ENCODE measurements around the gene NCS1. TPM values are rescaled to one million over a fixed set of nuclear protein-coding genes. Genes with fewer than 3 reads are reported as not detected.

Gene NCS1
- total and polyA plus RNA-seq, 2 of the 8 experiments (the other 6 are each of a cell fraction or from before 2014, with no cell fraction given): 34.7 to 47.6 TPM

GRCh38 chr9:130157079-130157478, 15.1 kb upstream of the NCS1 start:
- H3K56ac ChIP-seq (replicated peaks; ENCODE audit: insufficient read length, low read depth, low read length): no peak overlapping the region
- H3K9ac ChIP-seq (replicated peaks in 1 of 4; ENCODE audit: extremely low read depth in 1 of 4, low read depth in 3 of 4, low read length in 3 of 4): no peak overlapping the region
- no peak overlapping the region for H2AK5ac ChIP-seq (ENCODE audit: low read depth, low read length)
- H4K8ac ChIP-seq (ENCODE audit: extremely low read depth, insufficient read depth, low read length): peak overlapping the region; percentile 51
- no peak overlapping the region for H3K27ac ChIP-seq (ENCODE audit: low read depth, low read length)
- no peak overlapping the region for H3K14ac ChIP-seq (ENCODE audit: insufficient read length)
- no peaks in the 10 kb centered on the region for H3K36me3 ChIP-seq (ENCODE audit: control insufficient read depth in 2 of 4, insufficient read depth in 4 of 4, low read length in 3 of 4)
- H4K91ac ChIP-seq (replicated peaks; ENCODE audit: insufficient read length, low read length): peak overlapping the region; percentile 27
- no peak overlapping the region for H2BK5ac ChIP-seq (ENCODE audit: low read depth, low read length)
- peaks cover 0 to 5% (median 3%) of the 10 kb centered on the region in 4 experiments; a peak in 4 of 7 replicates for H3K4me1 ChIP-seq (replicated peaks in 1 of 4; ENCODE audit: control insufficient read depth in 3 of 4, insufficient read depth in 4 of 4, low read length in 3 of 4)
- 0 out of 2 replicates have a peak overlapping the region, but pooled peaks have one; percentile 46 for H2BK15ac ChIP-seq (ENCODE audit: low read length)
- ChIA-PET POLR2A (ENCODE audit: partially characterized antibody) (no interaction called here), CTCF (ENCODE audit: partially characterized antibody) (interaction anchor here (0.8 to 1.8 kb wide), 9 partner anchors 8 to 69 kb away, joined by 3 to 6 read pairs (median 3); no protein-coding TSS in a partner anchor)
- H3K79me2 ChIP-seq (ENCODE audit: control insufficient read depth in 1 of 2, insufficient read depth in 2 of 2, low read length in 2 of 2): no peaks in the 10 kb centered on the region
- no peaks in the 10 kb centered on the region for H4K20me1 ChIP-seq (replicated peaks in 1 of 2; ENCODE audit: control insufficient read depth in 1 of 2, insufficient read depth in 2 of 2, low read length in 2 of 2)
- 62% methylated on average over 6 of the region's 7 CpGs; no CpG with 5 or more reads in 1 of the 2 experiments for WGBS, 2 experiments (ENCODE audit: extremely low coverage in 1 of 2, insufficient coverage in 1 of 2, insufficient read length in 1 of 2, insufficient replicate concordance in 2 of 2, low coverage in 1 of 2, low lambda C conversion rate in 2 of 2, missing lambda C conversion rate in 1 of 2)
- H4K5ac ChIP-seq (ENCODE audit: insufficient read length, low read depth, low read length): no peak overlapping the region
- H3K27me3 ChIP-seq (replicated peaks in 1 of 4; ENCODE audit: control insufficient read depth in 3 of 4, extremely low read depth in 1 of 4, insufficient read depth in 3 of 4, low read length in 3 of 4): no peaks in the 10 kb centered on the region
- FAIRE-seq: no peak
- H2BK120ac ChIP-seq (replicated peaks; ENCODE audit: low read depth, low read length): no peak overlapping the region
- H3K4me3 ChIP-seq (ENCODE audit: extremely low read depth in 1 of 4, insufficient read depth in 2 of 4, low read depth in 3 of 4, low read length in 4 of 4): no peak overlapping the region
- no peak overlapping the region for H2AFZ ChIP-seq (ENCODE audit: low read length)
- H3K23me2 ChIP-seq (ENCODE audit: low read depth, low read length): no peaks in the 10 kb centered on the region
- H3K18ac ChIP-seq (ENCODE audit: extremely low read depth, low read length): no peak overlapping the region
- no peak overlapping the region; the same call in 1 of the 2 replicates for H2BK12ac ChIP-seq (ENCODE audit: low read depth, low read length)
- H3K23ac ChIP-seq (ENCODE audit: insufficient read length): no peak overlapping the region
- TF ChIP-seq CTCF (IDR thresholded peaks at IDR 0.05; ENCODE audit: control extremely low read depth in 1 of 3, insufficient read depth in 1 of 3, low read depth in 1 of 3, low read length in 3 of 3) (no peak), EZH2 (IDR thresholded peaks at IDR 0.05; ENCODE audit: low read depth, low read length, severe bottlenecking) (no peak), CTBP2 (IDR thresholded peaks at IDR 0.05; ENCODE audit: borderline replicate concordance, insufficient read depth, insufficient read length, low read length) (no peak), HDAC6 (IDR thresholded peaks at IDR 0.05; ENCODE audit: low read depth, low read length) (no peak), SP2 (IDR thresholded peaks at IDR 0.05; ENCODE audit: low read length) (no peak)
- H3K4ac ChIP-seq (replicated peaks; ENCODE audit: insufficient read length, low read depth, low read length): no peak overlapping the region
- H3K9me3 ChIP-seq (ENCODE audit: insufficient read depth in 2 of 2, low read depth in 1 of 2, low read length in 1 of 2): no peaks in the 10 kb centered on the region
- no peaks in the 10 kb centered on the region for H3K79me1 ChIP-seq (ENCODE audit: low read depth, low read length)
- no peak overlapping the region for H2BK20ac ChIP-seq (ENCODE audit: low read length)
- no peak for DNase-seq (ENCODE audit: low read depth in 1 of 2, low spot score in 2 of 2)
- H3K4me2 ChIP-seq (ENCODE audit: insufficient read depth in 1 of 2, low read depth in 2 of 2, low read length in 2 of 2): no peak overlapping the region

Data from H1 (cell line).